ENCODE data around the gene TENM3.

The TENM3 gene

DNA sequence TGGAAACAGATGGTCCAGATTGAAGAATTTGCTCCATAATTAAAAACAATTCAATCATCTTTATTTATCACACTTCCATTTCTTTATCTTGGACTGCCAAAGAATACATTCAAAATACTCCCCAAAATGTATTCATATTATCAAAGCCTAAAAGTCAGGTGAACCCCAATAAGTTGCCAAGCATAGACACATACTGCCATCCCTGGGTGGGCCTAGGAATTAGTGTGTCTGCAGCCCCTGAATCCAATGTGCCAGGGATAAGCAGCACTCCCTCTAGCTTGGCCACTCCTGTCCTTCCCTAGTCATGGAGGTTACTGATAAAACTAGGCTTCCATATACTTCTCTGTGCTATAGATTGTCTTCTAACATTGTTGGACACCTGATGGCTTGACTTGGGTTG is 199.9 kb downstream of the TENM3 start:
- ATAC-seq: no peak
- TF ChIP-seq ISL1 (CRISPR knock-in tag; IDR thresholded peaks at IDR 0.05) (no peak), ZFP3 (CRISPR knock-in tag; IDR thresholded peaks at IDR 0.05) (no peak), PPARA (CRISPR knock-in tag; IDR thresholded peaks at IDR 0.05; ENCODE audit: borderline replicate concordance) (no peak), ZC3H10 (CRISPR knock-in tag; IDR thresholded peaks at IDR 0.05) (no peak), ZNF8 (CRISPR knock-in tag; IDR thresholded peaks at IDR 0.05) (no peak), RARB (CRISPR knock-in tag; IDR thresholded peaks at IDR 0.05) (no peak), ZNF565 (CRISPR knock-in tag; conservative IDR thresholded peaks at IDR 0.05; ENCODE audit: low read depth) (no peak), ESRRG (CRISPR knock-in tag; IDR thresholded peaks at IDR 0.05) (no peak)

DNA sequence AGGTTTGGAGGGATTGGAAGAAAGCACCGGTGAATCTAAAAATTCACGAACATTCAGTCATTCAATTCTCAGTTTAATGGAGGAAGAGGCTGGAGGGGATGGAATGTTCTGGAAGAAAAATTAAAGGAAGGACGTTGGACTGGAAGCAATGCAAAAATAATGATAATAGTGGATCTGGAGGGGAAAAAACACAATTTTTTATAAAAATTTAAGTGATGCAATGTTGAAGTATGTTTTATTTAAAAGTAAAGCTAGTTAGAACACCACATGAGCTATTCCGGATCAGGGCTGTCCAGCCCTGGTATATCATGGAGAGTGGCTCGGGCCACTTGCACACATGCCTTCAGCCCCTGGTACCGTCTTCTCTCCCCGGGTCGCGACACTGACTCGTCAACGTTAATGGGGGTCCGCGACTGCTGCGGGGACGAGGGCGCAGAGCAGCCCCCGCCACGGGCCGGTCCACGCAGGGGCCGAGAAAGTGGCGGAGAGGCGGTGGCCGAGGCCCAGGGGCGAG is 204.6 kb downstream of the TENM3 start:
- TF ChIP-seq, protein P1, sequence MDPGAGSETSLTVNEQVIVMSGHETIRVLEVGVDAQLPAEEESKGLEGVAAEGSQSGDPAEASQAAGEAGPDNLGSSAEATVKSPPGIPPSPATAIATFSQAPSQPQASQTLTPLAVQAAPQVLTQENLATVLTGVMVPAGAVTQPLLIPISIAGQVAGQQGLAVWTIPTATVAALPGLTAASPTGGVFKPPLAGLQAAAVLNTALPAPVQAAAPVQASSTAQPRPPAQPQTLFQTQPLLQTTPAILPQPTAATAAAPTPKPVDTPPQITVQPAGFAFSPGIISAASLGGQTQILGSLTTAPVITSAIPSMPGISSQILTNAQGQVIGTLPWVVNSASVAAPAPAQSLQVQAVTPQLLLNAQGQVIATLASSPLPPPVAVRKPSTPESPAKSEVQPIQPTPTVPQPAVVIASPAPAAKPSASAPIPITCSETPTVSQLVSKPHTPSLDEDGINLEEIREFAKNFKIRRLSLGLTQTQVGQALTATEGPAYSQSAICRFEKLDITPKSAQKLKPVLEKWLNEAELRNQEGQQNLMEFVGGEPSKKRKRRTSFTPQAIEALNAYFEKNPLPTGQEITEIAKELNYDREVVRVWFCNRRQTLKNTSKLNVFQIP (CRISPR knock-in tag; IDR thresholded peaks at IDR 0.05; ENCODE audit: borderline replicate concordance, low read depth): no peak
- TF ChIP-seq GLIS3 (CRISPR knock-in tag; IDR thresholded peaks at IDR 0.05): no peak
- TF ChIP-seq, protein P2, sequence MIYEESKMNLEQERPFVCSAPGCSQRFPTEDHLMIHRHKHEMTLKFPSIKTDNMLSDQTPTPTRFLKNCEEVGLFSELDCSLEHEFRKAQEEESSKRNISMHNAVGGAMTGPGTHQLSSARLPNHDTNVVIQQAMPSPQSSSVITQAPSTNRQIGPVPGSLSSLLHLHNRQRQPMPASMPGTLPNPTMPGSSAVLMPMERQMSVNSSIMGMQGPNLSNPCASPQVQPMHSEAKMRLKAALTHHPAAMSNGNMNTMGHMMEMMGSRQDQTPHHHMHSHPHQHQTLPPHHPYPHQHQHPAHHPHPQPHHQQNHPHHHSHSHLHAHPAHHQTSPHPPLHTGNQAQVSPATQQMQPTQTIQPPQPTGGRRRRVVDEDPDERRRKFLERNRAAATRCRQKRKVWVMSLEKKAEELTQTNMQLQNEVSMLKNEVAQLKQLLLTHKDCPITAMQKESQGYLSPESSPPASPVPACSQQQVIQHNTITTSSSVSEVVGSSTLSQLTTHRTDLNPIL (CRISPR knock-in tag; IDR thresholded peaks at IDR 0.05; ENCODE audit: low read depth): no peak
- TF ChIP-seq, protein P3, sequence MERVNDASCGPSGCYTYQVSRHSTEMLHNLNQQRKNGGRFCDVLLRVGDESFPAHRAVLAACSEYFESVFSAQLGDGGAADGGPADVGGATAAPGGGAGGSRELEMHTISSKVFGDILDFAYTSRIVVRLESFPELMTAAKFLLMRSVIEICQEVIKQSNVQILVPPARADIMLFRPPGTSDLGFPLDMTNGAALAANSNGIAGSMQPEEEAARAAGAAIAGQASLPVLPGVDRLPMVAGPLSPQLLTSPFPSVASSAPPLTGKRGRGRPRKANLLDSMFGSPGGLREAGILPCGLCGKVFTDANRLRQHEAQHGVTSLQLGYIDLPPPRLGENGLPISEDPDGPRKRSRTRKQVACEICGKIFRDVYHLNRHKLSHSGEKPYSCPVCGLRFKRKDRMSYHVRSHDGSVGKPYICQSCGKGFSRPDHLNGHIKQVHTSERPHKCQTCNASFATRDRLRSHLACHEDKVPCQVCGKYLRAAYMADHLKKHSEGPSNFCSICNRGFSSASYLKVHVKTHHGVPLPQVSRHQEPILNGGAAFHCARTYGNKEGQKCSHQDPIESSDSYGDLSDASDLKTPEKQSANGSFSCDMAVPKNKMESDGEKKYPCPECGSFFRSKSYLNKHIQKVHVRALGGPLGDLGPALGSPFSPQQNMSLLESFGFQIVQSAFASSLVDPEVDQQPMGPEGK (CRISPR knock-in tag; IDR thresholded peaks at IDR 0.05; ENCODE audit: borderline replicate concordance): no peak
- no peak for TF ChIP-seq PPARA (CRISPR knock-in tag; IDR thresholded peaks at IDR 0.05; ENCODE audit: borderline replicate concordance)
- no peak for TF ChIP-seq ISL1 (CRISPR knock-in tag; IDR thresholded peaks at IDR 0.05)
- TF ChIP-seq ZNF70 (CRISPR knock-in tag; IDR thresholded peaks at IDR 0.05): no peak
- no peak for TF ChIP-seq ZFP30 (CRISPR knock-in tag; IDR thresholded peaks at IDR 0.05)
- no peak for TF ChIP-seq TCF4 (CRISPR knock-in tag; IDR thresholded peaks at IDR 0.05; ENCODE audit: borderline replicate concordance)
- TF ChIP-seq BACH2 (CRISPR knock-in tag; IDR thresholded peaks at IDR 0.05; ENCODE audit: borderline replicate concordance): no peak
- TF ChIP-seq, protein P4, sequence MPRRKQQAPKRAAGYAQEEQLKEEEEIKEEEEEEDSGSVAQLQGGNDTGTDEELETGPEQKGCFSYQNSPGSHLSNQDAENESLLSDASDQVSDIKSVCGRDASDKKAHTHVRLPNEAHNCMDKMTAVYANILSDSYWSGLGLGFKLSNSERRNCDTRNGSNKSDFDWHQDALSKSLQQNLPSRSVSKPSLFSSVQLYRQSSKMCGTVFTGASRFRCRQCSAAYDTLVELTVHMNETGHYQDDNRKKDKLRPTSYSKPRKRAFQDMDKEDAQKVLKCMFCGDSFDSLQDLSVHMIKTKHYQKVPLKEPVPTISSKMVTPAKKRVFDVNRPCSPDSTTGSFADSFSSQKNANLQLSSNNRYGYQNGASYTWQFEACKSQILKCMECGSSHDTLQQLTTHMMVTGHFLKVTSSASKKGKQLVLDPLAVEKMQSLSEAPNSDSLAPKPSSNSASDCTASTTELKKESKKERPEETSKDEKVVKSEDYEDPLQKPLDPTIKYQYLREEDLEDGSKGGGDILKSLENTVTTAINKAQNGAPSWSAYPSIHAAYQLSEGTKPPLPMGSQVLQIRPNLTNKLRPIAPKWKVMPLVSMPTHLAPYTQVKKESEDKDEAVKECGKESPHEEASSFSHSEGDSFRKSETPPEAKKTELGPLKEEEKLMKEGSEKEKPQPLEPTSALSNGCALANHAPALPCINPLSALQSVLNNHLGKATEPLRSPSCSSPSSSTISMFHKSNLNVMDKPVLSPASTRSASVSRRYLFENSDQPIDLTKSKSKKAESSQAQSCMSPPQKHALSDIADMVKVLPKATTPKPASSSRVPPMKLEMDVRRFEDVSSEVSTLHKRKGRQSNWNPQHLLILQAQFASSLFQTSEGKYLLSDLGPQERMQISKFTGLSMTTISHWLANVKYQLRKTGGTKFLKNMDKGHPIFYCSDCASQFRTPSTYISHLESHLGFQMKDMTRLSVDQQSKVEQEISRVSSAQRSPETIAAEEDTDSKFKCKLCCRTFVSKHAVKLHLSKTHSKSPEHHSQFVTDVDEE (CRISPR knock-in tag; IDR thresholded peaks at IDR 0.05): no peak
- no peak for TF ChIP-seq SNAI2 (CRISPR knock-in tag; IDR thresholded peaks at IDR 0.05)
- no peak for TF ChIP-seq CSDC2 (CRISPR knock-in tag; IDR thresholded peaks at IDR 0.05)
- TF ChIP-seq OSR1 (CRISPR knock-in tag; IDR thresholded peaks at IDR 0.05): no peak
- TF ChIP-seq ZC3H10 (CRISPR knock-in tag; IDR thresholded peaks at IDR 0.05): no peak
- ATAC-seq: peak; percentile 33

DNA sequence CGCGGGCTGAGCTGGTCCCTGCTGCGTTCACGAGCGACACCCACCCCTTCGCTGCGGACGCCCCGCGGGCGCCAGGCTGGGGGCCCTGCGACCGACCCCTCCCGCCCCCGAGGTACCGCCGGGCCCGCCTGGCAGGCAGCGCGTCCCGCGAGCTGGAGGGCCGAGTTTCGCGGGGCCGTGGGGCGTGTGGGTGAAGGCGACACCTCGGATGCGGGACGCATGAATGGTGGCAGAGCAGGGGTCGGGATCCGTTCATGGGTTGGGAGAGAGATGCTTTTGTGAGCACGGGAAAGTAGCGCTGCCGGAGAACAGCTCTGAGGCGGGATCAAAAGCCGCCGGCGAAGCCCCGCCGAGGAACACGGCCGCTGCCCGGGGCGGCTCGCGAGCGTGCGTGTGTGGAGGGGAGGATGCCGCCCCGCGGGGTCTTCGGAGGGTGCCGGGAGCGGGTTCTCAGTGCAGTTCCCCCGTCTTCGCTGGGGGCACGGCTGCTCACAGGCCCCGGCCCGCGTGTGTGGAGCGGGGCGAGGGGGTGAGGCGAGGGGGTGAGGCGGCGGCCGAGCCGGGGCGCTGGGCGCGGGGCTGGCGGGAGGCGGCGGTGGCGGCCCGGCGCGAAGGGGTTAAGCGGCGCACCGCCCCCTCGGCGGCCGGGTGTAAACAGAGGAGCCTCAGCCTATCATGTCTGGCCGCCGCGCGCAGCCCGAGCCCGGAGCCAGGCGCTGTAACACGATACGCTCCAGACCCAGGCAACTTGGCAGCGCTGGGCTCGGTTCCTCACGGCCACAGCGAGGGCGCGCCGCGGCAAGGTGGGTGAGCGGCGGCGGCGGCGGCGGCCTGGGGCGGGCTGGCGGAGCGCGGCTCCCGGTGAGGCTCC is 205.3 kb downstream of the TENM3 start:
- no peak for TF ChIP-seq CSDC2 (CRISPR knock-in tag; IDR thresholded peaks at IDR 0.05)
- TF ChIP-seq, protein P3 (CRISPR knock-in tag; IDR thresholded peaks at IDR 0.05; ENCODE audit: borderline replicate concordance): no peak
- TF ChIP-seq GLIS3 (CRISPR knock-in tag; IDR thresholded peaks at IDR 0.05): no peak
- no peak for TF ChIP-seq PPARA (CRISPR knock-in tag; IDR thresholded peaks at IDR 0.05; ENCODE audit: borderline replicate concordance)
- no peak for TF ChIP-seq ZNF8 (CRISPR knock-in tag; IDR thresholded peaks at IDR 0.05)
- TF ChIP-seq, protein P4 (CRISPR knock-in tag; IDR thresholded peaks at IDR 0.05): 0 out of 2 replicates have a peak, but pooled peaks have one; percentile 20
- peak; percentile 95 for ATAC-seq
